ENCODE data around the gene ARL8B. TPM values are rescaled to one million over a fixed set of nuclear protein-coding genes. Genes with fewer than 3 reads are reported as not detected.
"Not testable (repeated sequence)": the region's sequence is repeated elsewhere in the genome, so short reads cannot be mapped to it uniquely, and the experiment has no call there.

Gene ARL8B
- polyA plus RNA-seq, 3 donors: 46.6 to 121 (median 101) TPM

GRCh38 chr3:5181469-5182141, 59.5 kb downstream of the ARL8B start:
- Histone ChIP-seq H2AFZ (ENCODE audit: insufficient read depth, low read depth, low read length, poor library complexity, severe bottlenecking) (no peak overlapping the region), H3K9me3 (replicated peaks in 1 of 2; ENCODE audit: control insufficient read depth in 1 of 2, insufficient read depth in 1 of 2, low read length in 2 of 2) (no peaks in the 10 kb centered on the region), H3K27me3 (ENCODE audit: control insufficient read depth in 2 of 2, insufficient read depth in 2 of 2, low read length in 2 of 2) (no peaks in the 10 kb centered on the region), H3K4me3 (replicated peaks in 1 of 3; ENCODE audit: low read depth in 2 of 3, low read length in 3 of 3) (no peak overlapping the region), H3K4me1 (ENCODE audit: control insufficient read depth in 1 of 2, insufficient read depth in 2 of 2, low read length in 2 of 2) (peaks cover 37 to 44% of the 10 kb centered on the region in 2 donors), H3K9ac (ENCODE audit: insufficient read depth, low read length, poor library complexity, severe bottlenecking) (no peak overlapping the region), H3K79me2 (ENCODE audit: insufficient read depth, low read length) (peaks cover 71% of the 10 kb centered on the region), H3K4me2 (replicated peaks; ENCODE audit: extremely low read depth, low read length, poor library complexity, severe bottlenecking) (no peak overlapping the region), H3K27ac (ENCODE audit: low read depth in 1 of 2, low read length in 2 of 2) (peak overlapping the region in 1 of 2 donors; percentile 98), H4K20me1 (ENCODE audit: insufficient read depth, low read length) (peaks cover 37% of the 10 kb centered on the region), H3K36me3 (replicated peaks in 1 of 2; ENCODE audit: control insufficient read depth in 1 of 2, insufficient read depth in 2 of 2, low read length in 2 of 2) (peaks cover 46 to 59% of the 10 kb centered on the region in 2 donors)
- Mint-ChIP-seq H3K36me3 (peaks cover 37 to 66% of the 10 kb centered on the region in 2 donors), H3K9me3 (no peaks in the 10 kb centered on the region), H3K27me3 (ENCODE audit: low read depth in 3 of 3) (no peaks in the 10 kb centered on the region), H3K4me1 (peaks cover 49% of the 10 kb centered on the region), H3K4me3 (no peak overlapping the region), H3K27ac (peak overlapping the region in 5 of 7 donors; percentile 16 to 77 (median 57))
- no peak for DNase-seq
- TF ChIP-seq, protein P1, sequence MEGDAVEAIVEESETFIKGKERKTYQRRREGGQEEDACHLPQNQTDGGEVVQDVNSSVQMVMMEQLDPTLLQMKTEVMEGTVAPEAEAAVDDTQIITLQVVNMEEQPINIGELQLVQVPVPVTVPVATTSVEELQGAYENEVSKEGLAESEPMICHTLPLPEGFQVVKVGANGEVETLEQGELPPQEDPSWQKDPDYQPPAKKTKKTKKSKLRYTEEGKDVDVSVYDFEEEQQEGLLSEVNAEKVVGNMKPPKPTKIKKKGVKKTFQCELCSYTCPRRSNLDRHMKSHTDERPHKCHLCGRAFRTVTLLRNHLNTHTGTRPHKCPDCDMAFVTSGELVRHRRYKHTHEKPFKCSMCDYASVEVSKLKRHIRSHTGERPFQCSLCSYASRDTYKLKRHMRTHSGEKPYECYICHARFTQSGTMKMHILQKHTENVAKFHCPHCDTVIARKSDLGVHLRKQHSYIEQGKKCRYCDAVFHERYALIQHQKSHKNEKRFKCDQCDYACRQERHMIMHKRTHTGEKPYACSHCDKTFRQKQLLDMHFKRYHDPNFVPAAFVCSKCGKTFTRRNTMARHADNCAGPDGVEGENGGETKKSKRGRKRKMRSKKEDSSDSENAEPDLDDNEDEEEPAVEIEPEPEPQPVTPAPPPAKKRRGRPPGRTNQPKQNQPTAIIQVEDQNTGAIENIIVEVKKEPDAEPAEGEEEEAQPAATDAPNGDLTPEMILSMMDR (IDR thresholded peaks at IDR 0.05): no peak
- 0% methylated on average over 1 of the region's 2 CpGs for WGBS (ENCODE audit: insufficient coverage)
- intact Hi-C loops (cut with micrococcal nuclease): no loop called here

GRCh38 chr3:5183714-5184113, 61.6 kb downstream of the ARL8B start:
- H2AFZ ChIP-seq (ENCODE audit: insufficient read depth, low read depth, low read length, poor library complexity, severe bottlenecking); H3K4me3 ChIP-seq (replicated peaks in 1 of 3; ENCODE audit: low read depth in 2 of 3, low read length in 3 of 3); H3K27me3 ChIP-seq (ENCODE audit: control insufficient read depth in 2 of 2, insufficient read depth in 2 of 2, low read length in 2 of 2); H3K4me2 ChIP-seq (replicated peaks; ENCODE audit: extremely low read depth, low read length, poor library complexity, severe bottlenecking); H3K9ac ChIP-seq (ENCODE audit: insufficient read depth, low read length, poor library complexity, severe bottlenecking); H3K4me3 Mint-ChIP-seq; intact Hi-C loops (cut with micrococcal nuclease); H3K9me3 Mint-ChIP-seq; H3K9me3 ChIP-seq (replicated peaks in 1 of 2; ENCODE audit: control insufficient read depth in 1 of 2, insufficient read depth in 1 of 2, low read length in 2 of 2); H3K27me3 Mint-ChIP-seq (ENCODE audit: low read depth in 3 of 3): not testable (repeated sequence)
- Histone ChIP-seq H3K36me3 (replicated peaks in 1 of 2; ENCODE audit: control insufficient read depth in 1 of 2, insufficient read depth in 2 of 2, low read length in 2 of 2) (peaks cover 29 to 38% of the 10 kb centered on the region in 2 donors), H3K4me1 (ENCODE audit: control insufficient read depth in 1 of 2, insufficient read depth in 2 of 2, low read length in 2 of 2) (peaks cover 43 to 51% of the 10 kb centered on the region in 2 donors), H3K79me2 (ENCODE audit: insufficient read depth, low read length) (peaks cover 64% of the 10 kb centered on the region), H3K27ac (ENCODE audit: low read depth in 1 of 2, low read length in 2 of 2) (peak overlapping the region; percentile 36 to 98), H4K20me1 (ENCODE audit: insufficient read depth, low read length) (peaks cover 22% of the 10 kb centered on the region)
- Mint-ChIP-seq H3K36me3 (peaks cover 22 to 49% of the 10 kb centered on the region in 2 donors), H3K27ac (peak overlapping the region; percentile 35 to 100 (median 78)), H3K4me1 (peaks cover 55% of the 10 kb centered on the region)
- 40% methylated on average over 1 of the region's 12 CpGs for WGBS (ENCODE audit: insufficient coverage)
- DNase-seq: peak in 1 of 3 donors; percentile 36

Measured in CD14-positive monocyte (primary cell).